ENCODE measurements around the gene CRADD.
"Not testable (repeated sequence)": the region's sequence is repeated elsewhere in the genome, so short reads cannot be mapped to it uniquely, and the experiment has no call there.

CRADD gene

DNA sequence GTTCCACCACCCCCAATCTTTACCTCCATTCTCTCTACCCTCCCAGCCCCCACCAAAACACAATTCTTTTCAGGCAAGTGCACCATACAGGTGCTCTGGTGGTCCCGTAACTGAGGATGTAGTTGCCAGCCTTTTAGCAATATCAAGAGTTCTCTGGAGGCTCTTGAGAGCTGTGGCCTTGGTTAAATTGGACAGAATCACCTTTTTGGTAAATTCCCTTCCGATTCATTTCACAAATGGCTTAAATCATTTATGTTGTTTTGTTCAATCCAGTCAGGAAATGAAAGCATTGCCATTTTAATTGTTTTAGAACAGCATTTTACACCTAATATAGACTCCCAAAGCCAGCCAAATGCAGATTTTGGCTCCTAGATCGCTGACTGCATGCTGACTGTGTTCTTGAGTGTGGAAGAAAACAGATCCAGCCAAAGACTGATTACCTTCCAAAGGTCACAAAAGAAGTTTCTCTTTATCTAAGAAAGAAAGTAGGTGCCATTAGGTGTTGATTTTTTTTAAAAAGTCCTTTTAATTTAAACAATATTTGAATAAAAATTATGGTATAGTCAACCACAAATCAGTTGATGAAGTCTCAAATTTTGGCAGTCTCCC is 25.6 kb downstream of the CRADD start:
- no peak for DNase-seq (ENCODE audit: low read depth)
- H3K4me3 ChIP-seq (ENCODE audit: low read depth, low read length), result no peak overlapping the region

- no peak for DNase-seq (ENCODE audit: low read depth)
- no peak overlapping the region for H3K4me3 ChIP-seq (ENCODE audit: low read depth, low read length)
Measured at GRCh38 chr12:93704122-93704521, 26.9 kb downstream of the CRADD start.

- no peak overlapping the region for H3K4me3 ChIP-seq (ENCODE audit: low read depth, low read length)
- no peak for DNase-seq (ENCODE audit: low read depth)
Measured at GRCh38 chr12:93704625-93705024, 27.4 kb downstream of the CRADD start.

- no peak for DNase-seq (ENCODE audit: low read depth)
- no peak overlapping the region for H3K4me3 ChIP-seq (ENCODE audit: low read depth, low read length)
Measured at GRCh38 chr12:93705237-93705636, 28.1 kb downstream of the CRADD start.

- no peak for DNase-seq (ENCODE audit: low read depth)
- H3K4me3 ChIP-seq (ENCODE audit: low read depth, low read length), result no peak overlapping the region
Measured at GRCh38 chr12:93706387-93706786, 29.2 kb downstream of the CRADD start.

- H3K4me3 ChIP-seq (ENCODE audit: low read depth, low read length), result no peak overlapping the region
- no peak for DNase-seq (ENCODE audit: low read depth)
Measured at GRCh38 chr12:93706824-93707223, 29.6 kb downstream of the CRADD start.

- no peak overlapping the region for H3K4me3 ChIP-seq (ENCODE audit: low read depth, low read length)
- no peak for DNase-seq (ENCODE audit: low read depth)
Measured at GRCh38 chr12:93707836-93708235, 30.7 kb downstream of the CRADD start.

DNA sequence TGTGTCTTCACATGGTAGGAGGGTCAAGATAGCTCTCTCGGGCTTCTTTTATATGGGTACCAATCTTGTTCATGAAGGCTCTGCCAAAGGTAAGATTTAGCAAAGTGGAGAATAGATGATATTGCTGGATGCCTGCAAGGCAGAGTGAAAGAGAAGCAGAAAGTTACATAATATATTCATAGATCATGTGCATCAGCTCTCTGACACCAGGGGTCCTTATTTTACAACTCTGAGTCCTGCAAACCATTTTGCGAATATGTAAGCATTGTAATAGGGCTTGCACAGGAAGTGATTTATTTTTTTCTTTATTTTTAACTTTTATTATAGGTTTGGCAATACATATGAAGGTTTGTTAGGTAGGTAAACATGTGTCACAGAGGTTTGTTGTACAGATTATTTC is 31.8 kb downstream of the CRADD start:
- H3K4me3 ChIP-seq (ENCODE audit: low read depth, low read length), result no peak overlapping the region
- DNase-seq (ENCODE audit: low read depth), result no peak

DNA sequence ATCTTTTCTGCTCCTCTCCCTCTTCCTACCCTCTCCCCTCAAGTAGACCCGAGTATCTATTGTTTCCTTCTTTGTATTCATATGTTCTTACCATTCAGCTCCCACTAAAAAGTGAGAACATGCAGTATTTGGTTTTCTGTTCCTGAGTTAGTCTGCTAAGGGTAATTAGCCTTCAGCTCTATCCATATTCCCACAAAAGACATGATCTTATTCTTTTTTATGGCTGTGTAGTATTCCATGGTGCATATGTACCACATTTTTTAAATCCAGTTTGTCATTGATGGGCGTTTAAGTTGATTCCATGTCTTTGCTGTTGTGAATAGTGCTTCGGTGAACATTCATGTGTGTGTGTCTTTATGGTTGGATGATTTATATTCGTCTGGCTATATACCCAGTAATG is 32.2 kb downstream of the CRADD start:
- no peak overlapping the region for H3K4me3 ChIP-seq (ENCODE audit: low read depth, low read length)
- DNase-seq (ENCODE audit: low read depth), result no peak

- H3K4me3 ChIP-seq (ENCODE audit: low read depth, low read length), result no peak overlapping the region
- DNase-seq (ENCODE audit: low read depth), result no peak
Measured at GRCh38 chr12:93710574-93710926, 33.4 kb downstream of the CRADD start.

DNA sequence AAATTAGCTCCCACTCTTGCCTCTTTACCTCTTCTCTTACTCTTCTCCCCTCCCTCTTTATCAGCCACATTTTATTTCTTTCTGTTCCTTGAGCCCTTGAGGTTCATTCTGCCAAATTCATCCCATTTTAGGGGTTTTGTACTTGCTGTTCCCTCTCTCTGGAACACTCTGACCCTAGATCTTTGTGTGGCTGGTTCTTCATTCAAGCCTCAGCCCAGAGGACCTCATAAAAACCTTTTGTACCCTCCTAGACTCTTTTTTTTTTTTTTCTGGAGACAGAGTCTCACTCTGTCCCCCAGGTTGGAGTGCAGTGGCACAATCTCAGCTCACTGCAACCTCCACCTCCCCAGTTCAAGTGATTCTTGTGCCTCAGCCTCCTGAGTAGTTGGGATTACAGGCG is 34.3 kb downstream of the CRADD start:
- not testable (repeated sequence) for DNase-seq (ENCODE audit: low read depth); H3K4me3 ChIP-seq (ENCODE audit: low read depth, low read length)

DNA sequence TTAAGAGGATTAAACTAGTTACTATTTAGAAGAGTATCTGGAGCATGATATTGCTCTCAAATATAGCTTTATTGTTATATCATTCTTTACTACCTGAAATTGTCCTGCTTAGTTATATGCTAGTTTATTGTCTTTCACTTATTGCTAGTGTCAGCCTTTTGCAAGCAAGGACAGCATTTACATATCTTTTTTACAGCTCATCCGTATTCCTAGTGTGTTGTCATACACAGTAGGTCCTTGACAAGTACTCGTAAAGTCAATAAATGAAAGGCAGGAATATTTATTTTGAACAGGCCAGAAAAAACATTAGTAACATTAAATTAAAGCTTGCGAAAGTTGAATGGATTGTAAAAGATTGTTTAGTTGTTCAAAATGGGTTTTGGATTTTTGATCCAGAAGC is 35.0 kb downstream of the CRADD start:
- no peak for DNase-seq (ENCODE audit: low read depth)
- H3K4me3 ChIP-seq (ENCODE audit: low read depth, low read length), result no peak overlapping the region

- no peak for DNase-seq (ENCODE audit: low read depth)
- H3K4me3 ChIP-seq (ENCODE audit: low read depth, low read length), result no peak overlapping the region
Measured at GRCh38 chr12:93713060-93713459, 35.9 kb downstream of the CRADD start.

DNA sequence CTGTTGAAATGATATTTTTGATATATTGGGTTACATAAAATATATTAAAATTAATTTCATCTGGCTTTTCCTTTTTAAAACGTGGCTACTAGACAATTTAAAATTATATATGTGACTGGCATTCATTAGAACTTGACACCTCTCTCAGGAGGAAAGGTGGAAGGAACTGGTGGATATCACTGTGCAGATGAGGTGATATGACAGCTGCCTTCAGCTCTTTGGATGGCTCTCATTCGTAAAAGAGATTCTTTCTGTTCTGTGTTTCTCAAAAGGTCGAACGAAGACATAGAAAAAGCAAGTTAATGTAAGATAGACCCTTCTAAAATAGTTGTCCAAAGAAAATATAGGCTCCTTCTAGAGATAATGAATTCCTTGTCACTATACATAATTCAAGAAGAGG is 36.6 kb downstream of the CRADD start:
- DNase-seq (ENCODE audit: low read depth), result no peak
- H3K4me3 ChIP-seq (ENCODE audit: low read depth, low read length), result no peak overlapping the region

DNA sequence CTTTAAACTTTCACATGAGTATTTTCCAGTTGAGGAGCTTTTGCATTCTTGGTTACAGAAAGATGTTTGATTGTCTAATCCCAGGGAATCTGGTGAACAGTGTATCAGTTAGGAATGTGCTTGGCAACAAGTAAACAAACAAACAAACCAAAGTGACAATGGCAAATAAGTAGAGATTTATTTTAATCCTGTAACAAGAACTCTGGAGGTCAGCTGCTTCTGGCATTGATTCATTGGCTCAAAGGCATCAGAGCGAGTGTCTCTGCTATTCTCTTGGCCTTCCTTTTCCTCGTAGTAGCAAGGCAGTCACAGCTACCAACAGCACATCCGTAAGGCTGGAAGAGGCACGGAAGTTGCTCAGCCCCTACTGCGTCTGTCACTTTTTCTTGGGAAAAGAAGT is 37.2 kb downstream of the CRADD start:
- DNase-seq (ENCODE audit: low read depth), result no peak
- H3K4me3 ChIP-seq (ENCODE audit: low read depth, low read length), result no peak overlapping the region

DNA sequence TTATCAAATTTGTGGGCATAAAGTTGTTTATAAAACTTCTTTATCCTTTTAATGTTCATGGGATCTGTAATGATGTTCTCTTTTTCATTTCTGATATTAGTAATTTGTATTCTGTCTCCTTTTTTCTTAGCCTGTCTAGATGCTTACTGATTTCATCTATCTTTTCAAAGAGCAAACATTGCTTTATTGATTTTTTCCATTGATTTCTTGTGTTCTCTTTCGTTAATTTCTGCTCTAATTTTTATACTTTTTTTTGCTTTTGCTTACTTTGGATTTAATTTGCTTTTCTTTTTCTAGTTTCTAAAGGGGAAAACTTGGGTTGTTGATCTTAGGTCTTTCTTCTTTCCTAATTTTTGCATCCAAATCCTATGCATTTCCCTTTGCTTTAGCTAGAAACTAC is 42.5 kb downstream of the CRADD start:
- H3K4me3 ChIP-seq (ENCODE audit: low read depth, low read length), result no peak overlapping the region
- no peak for DNase-seq (ENCODE audit: low read depth)

DNA sequence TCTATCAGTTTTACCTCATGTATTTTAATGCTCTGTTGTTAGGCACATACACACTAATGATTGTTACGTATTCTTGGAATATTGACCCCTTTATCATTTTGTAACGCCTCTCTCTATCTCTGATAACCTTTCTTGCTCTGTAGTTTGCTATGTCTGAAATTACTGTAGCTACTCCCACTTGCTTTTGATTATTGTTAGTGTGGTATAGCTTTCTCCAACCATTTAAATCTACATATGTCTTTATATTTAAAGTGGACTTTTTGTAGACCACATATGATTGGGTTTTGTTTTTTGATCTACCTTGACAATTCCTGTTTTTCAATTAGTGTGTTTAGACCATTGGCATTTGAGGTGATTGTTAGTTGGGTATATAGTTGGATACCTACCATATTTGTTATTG is 43.4 kb downstream of the CRADD start:
- H3K4me3 ChIP-seq (ENCODE audit: low read depth, low read length), result no peak overlapping the region
- no peak for DNase-seq (ENCODE audit: low read depth)

DNA sequence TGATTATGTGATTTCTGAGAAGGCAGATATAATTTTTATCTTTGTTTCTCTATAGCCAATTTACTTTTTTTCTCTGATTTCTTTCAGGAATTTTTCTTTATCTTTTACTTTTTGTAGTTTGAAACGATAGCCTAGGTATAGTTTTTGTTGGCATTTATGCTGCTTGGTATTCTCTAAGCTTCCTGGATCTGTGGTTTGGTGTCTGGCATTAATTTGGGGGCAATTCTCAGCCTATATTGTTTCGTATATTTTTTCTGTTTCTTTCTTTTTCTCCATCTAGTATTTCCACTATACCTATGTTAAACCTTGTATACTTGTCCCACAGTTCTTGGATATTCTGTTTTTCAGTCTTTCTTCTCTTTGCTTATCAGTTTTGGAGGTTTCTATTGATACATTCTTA is 45.0 kb downstream of the CRADD start:
- H3K4me3 ChIP-seq (ENCODE audit: low read depth, low read length), result no peak overlapping the region

GRCh38 chr12:93722835-93723567 is 45.8 kb downstream of the CRADD start:
- no peak overlapping the region for H3K4me3 ChIP-seq (ENCODE audit: low read depth, low read length)
- no peak for DNase-seq (ENCODE audit: low read depth)

More for the DNA sequence above, 45.0 kb downstream of the CRADD start:
- no peak for DNase-seq (ENCODE audit: low read depth)

GRCh38 chr12:93723568-93723930 is 46.4 kb downstream of the CRADD start:
- DNase-seq (ENCODE audit: low read depth), result no peak
- H3K4me3 ChIP-seq (ENCODE audit: low read depth, low read length), result no peak overlapping the region

- H3K4me3 ChIP-seq (ENCODE audit: low read depth, low read length), result no peak overlapping the region
- no peak for DNase-seq (ENCODE audit: low read depth)
Measured at GRCh38 chr12:93725531-93725930, 48.4 kb downstream of the CRADD start.

Data from skeletal muscle cell (primary cell).